Activated naive CD4-positive, alpha-beta T cell treated with anti-CD3 and anti-CD28 coated beads, Interleukin-2, amount 50 U/mL, for 72 hours (primary cell): ENCODE results near the gene HOXA11. TPM values are rescaled to one million over a fixed set of nuclear protein-coding genes. Genes with fewer than 3 reads are reported as not detected.
A peak's percentile ranks its signal among the peaks of the same experiment; 100 is the strongest.

ENCODE experiments used
- ATAC-seq, 2 donors: fragments of 150-1000 bp; cut with Tn5 transposase; 2 replicates each; pipeline ENCODE4 v1.10.0; 2021; ENCODE audit warnings: mild to moderate bottlenecking in 2 of 2, moderate library complexity in 2 of 2
- DNase-seq, 2 donors: peaks; one replicate each; pipeline ENCODE4 v3.0.0; 2021 to 2022; ENCODE audit warnings: low spot score in 2 of 2
- H3K27ac Mint-ChIP-seq, 2 donors: one replicate each; pipeline ENCODE4 v1.8.0; 2022; ENCODE audit warnings: mild to moderate bottlenecking in 2 of 2, mixed read lengths in 2 of 2
- H3K36me3 Mint-ChIP-seq, 2 donors: one replicate each; pipeline ENCODE4 v1.8.0; 2022; ENCODE audit warnings: mixed read lengths in 2 of 2
- H3K9me3 Mint-ChIP-seq, 2 donors: one replicate each; pipeline ENCODE4 v1.8.0; 2022; ENCODE audit warnings: mixed read lengths in 2 of 2
- total RNA-seq, 2 donors: library from RNA; stranded (reverse); gene quantifications; one replicate each; pipeline ENCODE4 v1.2.3, GENCODE V29; 2022

Gene HOXA11
- total RNA-seq, 2 donors from 2014 or later, result not detected

DNA sequence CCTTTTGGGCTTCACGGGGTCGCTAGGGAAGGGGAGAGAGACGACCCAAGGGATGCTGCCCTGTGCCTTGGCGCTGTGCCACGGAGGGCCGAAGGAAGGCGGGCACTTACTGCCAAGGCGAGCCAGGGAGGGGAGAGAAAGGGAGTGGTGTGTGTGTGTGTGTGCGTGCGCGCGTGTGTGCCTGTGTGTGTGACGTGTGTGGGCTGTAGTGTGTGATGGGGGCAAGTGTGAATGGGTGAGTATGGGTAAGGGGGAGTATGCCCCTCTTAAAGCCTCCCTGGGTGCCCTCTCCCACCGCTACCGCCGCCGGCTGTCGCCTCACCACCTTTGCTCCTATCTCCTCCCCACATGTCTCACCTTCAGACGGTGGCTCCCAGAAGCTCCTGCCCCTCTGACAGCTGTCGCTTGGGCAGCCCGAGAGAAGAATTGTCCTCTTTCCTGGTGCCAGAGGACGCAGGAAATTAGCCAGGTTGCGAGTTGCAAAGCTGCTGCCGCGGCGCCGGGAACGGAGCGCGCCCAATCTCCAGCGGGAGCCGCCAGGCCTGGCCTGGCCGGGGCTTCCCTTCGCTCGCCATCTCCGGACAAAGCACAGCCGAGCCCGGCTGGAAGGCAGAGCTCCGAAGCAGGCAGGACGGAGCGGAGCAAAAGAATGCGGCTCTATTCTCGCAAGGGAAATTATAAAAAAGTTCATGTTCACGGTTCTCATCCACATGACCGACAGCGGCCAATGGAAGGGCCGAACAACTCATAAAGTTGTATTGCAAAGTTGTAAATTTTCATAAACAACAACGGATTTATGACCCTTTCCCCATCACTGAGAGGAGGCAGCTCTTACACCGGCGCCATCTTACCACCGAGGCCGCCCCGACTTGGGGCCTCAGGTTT lies 32.9 kb downstream of the HOXA11 start, which contains the start of gene HOXA3:
TSS of gene HOXA3 (minus strand) at position 653 of the 885 bp plus-strand sequence. CDS start 41,943 bp downstream, outside the sequence.
- Mint-ChIP-seq H3K27ac (peak within 1 kb of the TSS in 1 of 2 donors; percentile 89), H3K36me3 (peaks cover 10 to 12% of the 10 kb centered on the region in 2 donors), H3K9me3 (no peaks in the 10 kb centered on the region)
- DNase-seq, result no peak
- no peak for ATAC-seq

DNA sequence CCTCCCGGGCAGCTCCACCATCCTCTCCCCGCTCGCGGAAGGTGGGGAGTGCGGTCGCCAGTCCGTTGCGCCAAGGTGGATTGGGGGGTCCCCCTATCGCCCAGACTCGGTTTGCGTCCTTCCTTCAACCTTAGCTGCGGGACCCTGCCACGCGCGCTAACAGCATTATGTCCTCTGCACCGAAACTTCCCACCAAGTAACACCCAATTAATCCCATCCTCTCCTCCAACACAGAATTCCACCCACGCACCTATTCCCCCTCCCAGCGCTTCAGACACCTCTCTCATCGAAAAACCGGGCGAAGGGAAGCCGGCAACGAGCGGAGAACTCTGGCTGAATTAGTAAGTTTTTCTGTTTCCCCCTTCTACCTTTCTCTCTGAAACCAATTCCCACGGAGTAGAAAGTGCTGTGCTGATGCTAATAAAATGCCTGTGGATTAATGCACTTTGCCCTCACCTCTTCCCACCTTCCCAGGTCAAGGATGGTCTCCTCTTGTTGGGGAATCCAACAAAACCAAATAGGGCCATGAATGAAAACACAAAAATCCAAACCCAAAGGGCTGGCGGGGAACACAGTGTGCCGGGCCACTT lies 33.6 kb downstream of the HOXA11 start:
- H3K9me3 Mint-ChIP-seq, result no peaks in the 10 kb centered on the region
- H3K27ac Mint-ChIP-seq, result peak overlapping the region in 1 of 2 donors; percentile 89
- DNase-seq, result no peak
- ATAC-seq, result no peak
- H3K36me3 Mint-ChIP-seq, result peaks cover 10 to 14% of the 10 kb centered on the region in 2 donors

DNA sequence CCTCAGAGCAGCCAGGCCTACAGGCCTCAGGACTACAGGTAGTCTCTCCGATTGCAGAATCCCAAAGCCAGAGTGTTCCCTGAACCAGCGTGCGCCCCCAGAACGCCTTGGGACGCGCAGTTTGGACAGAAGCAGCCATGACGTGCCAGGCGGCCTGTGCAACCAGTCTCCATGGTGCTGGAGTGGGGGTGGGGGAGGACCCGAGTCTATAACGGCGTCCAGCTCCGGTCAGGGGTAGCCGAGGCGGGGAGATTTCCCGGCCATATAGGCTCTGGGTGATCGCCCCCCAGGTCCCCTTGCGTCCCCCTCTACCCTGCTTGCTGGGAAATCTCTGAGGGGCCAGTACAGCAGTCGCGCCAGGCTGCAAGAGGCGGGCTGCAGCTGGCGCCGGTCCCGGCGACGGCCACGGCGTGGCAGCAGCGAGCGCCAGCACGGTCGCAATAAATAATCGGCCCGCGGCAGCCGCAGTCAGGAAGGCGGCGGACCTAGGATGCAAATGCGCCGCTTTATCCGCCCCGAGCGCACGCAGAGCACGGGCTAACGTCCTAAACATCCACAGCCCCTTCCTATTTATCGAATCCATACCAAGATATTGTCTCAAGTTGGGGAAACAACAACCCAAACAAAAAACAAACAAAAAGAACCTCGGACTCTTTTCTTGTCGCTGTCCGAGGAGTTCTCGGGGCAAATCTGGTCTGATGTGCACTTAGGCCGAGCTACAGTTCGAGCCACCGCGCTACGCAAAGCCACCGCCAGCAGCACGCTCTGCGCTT lies 34.3 kb downstream of the HOXA11 start:
- Mint-ChIP-seq H3K9me3 (no peaks in the 10 kb centered on the region), H3K36me3 (peaks cover 10 to 16% of the 10 kb centered on the region in 2 donors), H3K27ac (no peak overlapping the region)
- peak; percentile 82 to 84 for ATAC-seq
- peak in 1 of 2 donors; percentile 73 for DNase-seq

GRCh38 chr7:27149842-27150567 lies 35.0 kb downstream of the HOXA11 start:
- ATAC-seq, result peak in 1 of 2 donors; percentile 27
- H3K9me3 Mint-ChIP-seq, result no peaks in the 10 kb centered on the region
- H3K27ac Mint-ChIP-seq, result no peak overlapping the region
- H3K36me3 Mint-ChIP-seq, result peaks cover 10 to 16% of the 10 kb centered on the region in 2 donors
- DNase-seq, result no peak

DNA sequence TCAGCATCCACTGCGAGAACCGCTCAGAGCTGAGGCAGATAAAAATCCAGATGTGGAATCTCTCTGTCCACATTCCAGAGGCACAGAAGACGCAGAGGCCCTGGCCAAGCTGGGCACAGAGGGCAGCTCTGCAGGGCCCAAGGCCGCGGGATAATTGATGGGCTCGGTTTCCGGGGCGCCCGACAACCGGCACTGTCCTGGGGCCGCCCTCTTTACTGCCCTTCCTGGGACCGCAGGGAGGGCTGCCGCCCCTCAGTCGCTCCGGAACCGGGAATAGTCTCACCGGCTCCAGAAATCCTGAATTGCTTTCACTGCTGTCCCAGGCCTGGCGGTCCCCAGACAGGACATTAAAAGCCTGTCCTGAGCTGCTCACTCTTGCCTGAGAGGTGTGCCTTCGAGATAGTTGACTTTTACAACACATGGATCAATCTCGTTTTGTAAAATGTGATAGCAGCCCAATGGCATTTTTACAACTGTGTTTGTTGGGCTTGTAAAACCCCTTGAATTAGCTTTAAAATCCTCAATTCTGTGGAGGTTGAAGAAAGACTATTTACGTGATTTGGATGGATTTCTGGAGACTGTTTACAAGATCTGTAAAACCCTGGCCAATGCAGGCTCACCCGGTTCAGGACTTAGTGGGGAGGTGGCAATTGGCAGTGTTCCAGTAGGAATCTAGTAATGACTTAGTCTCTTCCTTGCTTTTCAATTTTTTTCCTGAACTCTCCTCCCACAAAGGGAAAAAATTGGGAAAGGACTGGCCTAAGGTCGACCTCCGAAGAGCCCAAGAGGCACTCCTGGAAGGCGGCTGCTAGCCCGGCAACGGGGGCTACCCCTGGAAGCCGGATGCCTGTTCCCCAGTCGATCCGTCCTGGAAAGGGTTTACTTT lies 36.0 kb downstream of the HOXA11 start:
- no peak for DNase-seq
- peaks cover 5 to 12% of the 10 kb centered on the region in 2 donors for H3K36me3 Mint-ChIP-seq
- no peak overlapping the region for H3K27ac Mint-ChIP-seq
- ATAC-seq, result no peak
- H3K9me3 Mint-ChIP-seq, result no peaks in the 10 kb centered on the region

DNA sequence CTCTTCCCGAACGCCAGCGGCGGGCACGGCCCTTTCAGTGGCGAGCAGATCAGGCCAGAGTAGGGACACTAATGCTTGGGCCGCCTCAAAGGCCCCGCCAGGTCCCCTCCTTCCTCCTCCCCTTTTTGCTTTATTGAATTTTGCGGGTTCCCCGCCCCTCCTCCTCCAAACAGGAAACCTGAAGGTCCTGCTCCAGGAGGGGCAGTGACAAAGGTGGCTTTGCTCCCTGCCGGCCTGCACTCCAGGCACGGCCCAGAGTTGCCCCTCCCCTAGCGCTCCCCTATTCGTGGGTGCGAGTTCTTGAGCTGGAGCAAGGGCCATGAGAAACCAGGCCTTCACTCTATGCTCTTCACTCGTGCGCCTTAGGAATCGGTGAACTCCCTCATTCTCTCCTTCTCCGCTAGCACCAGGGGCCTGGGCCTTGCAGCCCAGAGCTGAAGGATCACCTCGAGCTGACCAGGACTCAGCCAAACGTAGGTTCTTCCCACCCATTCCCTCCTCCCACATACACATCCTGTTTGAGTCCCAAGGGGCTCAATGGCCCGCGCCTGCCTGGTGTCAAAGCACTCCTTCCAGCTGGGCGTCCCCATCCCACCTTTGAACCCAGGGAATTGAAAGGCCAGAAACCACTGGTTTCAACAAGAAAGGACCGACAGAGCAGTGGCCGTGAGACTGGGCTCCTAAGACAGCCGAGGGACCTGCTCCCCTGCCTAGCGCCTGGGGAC lies 36.8 kb downstream of the HOXA11 start:
- Mint-ChIP-seq H3K9me3 (no peaks in the 10 kb centered on the region), H3K36me3 (peaks cover 5 to 12% of the 10 kb centered on the region in 2 donors), H3K27ac (no peak overlapping the region)
- ATAC-seq (no peak), DNase-seq (no peak)

DNA sequence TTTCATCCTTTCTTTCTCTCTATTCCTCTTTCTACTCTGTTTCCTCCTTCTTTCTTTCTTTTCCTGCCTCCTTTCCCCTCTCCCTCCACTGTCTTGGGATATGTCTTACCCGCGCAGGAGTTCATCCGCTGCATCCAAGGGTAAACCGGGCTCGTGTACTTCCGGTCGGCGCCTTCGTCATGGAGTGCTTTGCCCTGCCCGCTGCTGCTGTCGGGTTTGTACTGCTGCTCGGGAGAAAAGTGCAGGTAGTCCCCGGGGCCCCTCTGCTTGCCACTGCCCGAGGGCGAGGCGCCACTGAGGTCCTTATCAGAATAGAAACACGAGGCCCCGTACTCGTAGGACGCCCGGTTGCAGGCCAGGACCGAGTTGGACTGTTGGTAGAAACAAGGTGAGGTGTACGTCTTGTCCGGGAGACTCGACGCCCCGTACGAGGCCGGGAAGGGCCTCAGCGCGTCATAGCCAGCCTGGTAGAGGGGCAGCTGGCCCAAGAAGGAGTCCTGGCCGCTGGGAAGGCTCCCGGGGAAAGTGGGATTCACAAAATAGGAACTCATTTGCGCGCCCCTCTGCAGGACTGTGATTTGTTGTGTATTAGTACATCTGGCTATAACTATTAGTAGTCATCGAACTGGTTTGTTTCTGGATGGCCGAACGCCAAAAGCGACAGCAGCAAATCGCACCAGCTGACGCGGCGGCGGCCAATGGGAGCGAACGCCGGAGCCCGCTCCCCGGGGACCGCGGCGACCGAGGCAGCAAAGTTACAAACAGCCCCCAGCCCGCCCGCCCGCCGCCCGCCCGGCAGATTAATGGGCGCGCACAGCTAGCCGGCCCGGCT lies 37.6 kb downstream of the HOXA11 start, which contains the start of gene HOXA6:
TSS of gene HOXA6 (minus strand) at position 576 of the 832 bp plus-strand sequence. CDS start at position 551, 25 bp downstream.
- Mint-ChIP-seq H3K27ac (no peak within 1 kb of the TSS), H3K36me3 (peaks cover 5 to 12% of the 10 kb centered on the region in 2 donors), H3K9me3 (no peaks in the 10 kb centered on the region)
- ATAC-seq (no peak), DNase-seq (no peak)

GRCh38 chr7:27146491-27147198 lies 38.4 kb downstream of the HOXA11 start:
- H3K36me3 Mint-ChIP-seq, result peaks cover 3 to 12% of the 10 kb centered on the region in 2 donors
- H3K27ac Mint-ChIP-seq, result no peak overlapping the region
- no peak for DNase-seq
- ATAC-seq, result no peak
- H3K9me3 Mint-ChIP-seq, result no peaks in the 10 kb centered on the region

GRCh38 chr7:27145914-27146412 lies 39.1 kb downstream of the HOXA11 start:
- Mint-ChIP-seq H3K36me3 (peaks cover 0 to 12% of the 10 kb centered on the region in 2 donors), H3K27ac (no peak overlapping the region), H3K9me3 (no peaks in the 10 kb centered on the region)
- ATAC-seq (no peak), DNase-seq (no peak)

GRCh38 chr7:27145165-27145913 lies 39.7 kb downstream of the HOXA11 start:
- no peak for DNase-seq
- peaks cover 0 to 12% of the 10 kb centered on the region in 2 donors for H3K36me3 Mint-ChIP-seq
- no peak overlapping the region for H3K27ac Mint-ChIP-seq
- no peak for ATAC-seq
- no peaks in the 10 kb centered on the region for H3K9me3 Mint-ChIP-seq

DNA sequence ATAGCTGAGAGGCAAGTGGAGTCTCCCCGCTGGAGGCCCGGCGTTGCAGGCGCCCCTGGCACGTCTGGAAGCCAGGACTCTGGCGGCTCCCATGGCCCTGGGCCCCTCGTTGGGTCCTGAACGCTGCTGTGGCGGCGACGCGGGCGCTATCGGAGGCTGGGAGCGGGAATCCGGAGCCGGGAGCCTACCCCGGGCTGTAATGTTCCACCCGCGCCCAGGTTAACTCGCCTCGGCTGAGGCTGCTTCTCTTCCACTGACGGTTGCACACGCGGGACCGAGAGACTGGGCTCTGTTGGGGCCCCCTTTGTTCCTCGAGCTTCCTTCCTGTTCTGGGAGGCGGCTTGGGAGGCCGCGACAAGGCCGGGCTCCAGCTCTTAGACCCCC lies 40.3 kb downstream of the HOXA11 start:
- no peaks in the 10 kb centered on the region for H3K9me3 Mint-ChIP-seq
- H3K27ac Mint-ChIP-seq, result no peak overlapping the region
- H3K36me3 Mint-ChIP-seq, result peaks cover 0 to 12% of the 10 kb centered on the region in 2 donors
- DNase-seq (no peak), ATAC-seq (no peak)

- H3K36me3 Mint-ChIP-seq, result peaks cover 0 to 12% of the 10 kb centered on the region in 2 donors
- no peak for ATAC-seq
- H3K9me3 Mint-ChIP-seq, result no peaks in the 10 kb centered on the region
- H3K27ac Mint-ChIP-seq, result no peak overlapping the region
- DNase-seq, result no peak
Measured at GRCh38 chr7:27143950-27144780, 40.9 kb downstream of the HOXA11 start.
